Liver (tissue), 9 donors: ENCODE data around the gene SMIM7. TPM values are rescaled to one million over a fixed set of nuclear protein-coding genes. Genes with fewer than 3 reads are reported as not detected.

Experiments used
- DNase-seq: peaks from one replicate; pipeline ENCODE4 v3.0.0-alpha.2; 2017; ENCODE audit warnings: low spot score
- H3K27ac ChIP-seq, 2 donors: one replicate each; pipeline ENCODE4 v1.7.0; 2013; ENCODE audit warnings: inconsistent platforms in 2 of 2, low read length in 2 of 2, control low read depth in 1 of 2, low read depth in 1 of 2, mild to moderate bottlenecking in 1 of 2
- H3K27me3 ChIP-seq, 4 donors: one replicate each; pipeline versions ENCODE4 v1.6.1 to v1.7.0; 2013; ENCODE audit warnings: low read length in 3 of 4, inconsistent platforms in 1 of 4, mild to moderate bottlenecking in 1 of 4, moderate library complexity in 1 of 4; ENCODE audit not compliant: control insufficient read depth in 4 of 4, insufficient read depth in 4 of 4
- H3K36me3 ChIP-seq, 4 donors: one replicate each; pipeline versions ENCODE4 v1.6.1 to v1.7.0; 2013; ENCODE audit warnings: low read length in 3 of 4, mild to moderate bottlenecking in 3 of 4, low read depth in 1 of 4, moderate library complexity in 1 of 4; ENCODE audit not compliant: control insufficient read depth in 4 of 4, insufficient read depth in 3 of 4
- H3K4me1 ChIP-seq, 4 donors: one replicate each; pipeline versions ENCODE4 v1.6.1 to v1.7.0; 2013; ENCODE audit warnings: low read length in 3 of 4, mild to moderate bottlenecking in 3 of 4, moderate library complexity in 1 of 4; ENCODE audit not compliant: control insufficient read depth in 4 of 4, insufficient read depth in 4 of 4
- H3K4me3 ChIP-seq, 3 donors: one replicate each; pipeline versions ENCODE4 v1.6.1 to v1.7.0; 2013; ENCODE audit warnings: low read length in 3 of 3, control low read depth in 1 of 3, low read depth in 1 of 3, mild to moderate bottlenecking in 1 of 3
- H3K9ac ChIP-seq, 2 donors: one replicate each; pipeline ENCODE4 v1.7.0; 2013; ENCODE audit warnings: low read length in 2 of 2, mild to moderate bottlenecking in 2 of 2, moderate library complexity in 2 of 2, control low read depth in 1 of 2, low read depth in 1 of 2
- H3K9me3 ChIP-seq, 4 donors: one replicate each; pipeline versions ENCODE4 v1.6.1 to v1.7.0; 2013; ENCODE audit warnings: low read length in 3 of 4; ENCODE audit not compliant: control insufficient read depth in 4 of 4
- ATF3 ChIP-seq: IDR thresholded peaks from 2 replicates; pipeline ENCODE4 v1.6.1; 2016; ENCODE audit warnings: antibody characterized with exemption
- CTCF ChIP-seq: fragments of 150-350 bp; IDR thresholded peaks from 2 replicates; pipeline ENCODE4 v1.5.1; 2017; ENCODE audit warnings: improper control_type of control experiment, low read depth, low read length; ENCODE audit not compliant: missing input control
- EGR1 ChIP-seq, 2 donors: IDR thresholded peaks; 2 replicates each; pipeline ENCODE4 v1.6.1; 2016 to 2018; ENCODE audit warnings: antibody characterized with exemption in 2 of 2, low read depth in 2 of 2
- FOXA1 ChIP-seq: IDR thresholded peaks from 2 replicates; pipeline ENCODE4 v1.6.1; 2016; ENCODE audit warnings: antibody characterized with exemption
- FOXA2 ChIP-seq: IDR thresholded peaks from 2 replicates; pipeline ENCODE4 v1.6.1; 2016; ENCODE audit warnings: antibody characterized with exemption
- GABPA ChIP-seq, 2 donors: IDR thresholded peaks in 1 of 2; conservative IDR thresholded peaks in 1 of 2; 2 replicates each; pipeline ENCODE4 v1.6.1; 2016; ENCODE audit warnings: antibody characterized with exemption in 2 of 2, mild to moderate bottlenecking in 1 of 2, moderate library complexity in 1 of 2
- HNF4A ChIP-seq, 2 donors: conservative IDR thresholded peaks; 2 replicates each; pipeline ENCODE4 v1.6.1; 2016; ENCODE audit warnings: antibody characterized with exemption in 2 of 2, mild to moderate bottlenecking in 2 of 2
- HNF4G ChIP-seq: IDR thresholded peaks from 2 replicates; pipeline ENCODE4 v1.6.1; 2016; ENCODE audit warnings: antibody characterized with exemption
- JUND ChIP-seq, 2 donors: IDR thresholded peaks; 2 replicates each; pipeline ENCODE4 v1.6.1; 2016; ENCODE audit warnings: antibody characterized with exemption in 2 of 2
- MAX ChIP-seq: IDR thresholded peaks from 2 replicates; pipeline ENCODE4 v1.6.1; 2016; ENCODE audit warnings: antibody characterized with exemption
- NR2F2 ChIP-seq: IDR thresholded peaks from 2 replicates; pipeline ENCODE4 v1.6.1; 2016; ENCODE audit warnings: antibody characterized with exemption
- RAD21 ChIP-seq, 2 donors: IDR thresholded peaks; 2 replicates each; pipeline ENCODE4 v1.6.1; 2016; ENCODE audit warnings: antibody characterized with exemption in 2 of 2, mild to moderate bottlenecking in 2 of 2
- REST ChIP-seq: IDR thresholded peaks from 2 replicates; pipeline ENCODE4 v1.6.1; 2016; ENCODE audit warnings: antibody characterized with exemption, mild to moderate bottlenecking
- RXRA ChIP-seq, 2 donors: IDR thresholded peaks; 2 replicates each; pipeline ENCODE4 v1.6.1; 2017 to 2018; ENCODE audit warnings: antibody characterized with exemption in 2 of 2, mild to moderate bottlenecking in 1 of 2
- SP1 ChIP-seq: IDR thresholded peaks from 2 replicates; pipeline ENCODE4 v1.6.1; 2018; ENCODE audit warnings: antibody characterized with exemption, mild to moderate bottlenecking
- TAF1 ChIP-seq: conservative IDR thresholded peaks from 2 replicates; pipeline ENCODE4 v1.6.1; 2016; ENCODE audit warnings: antibody characterized with exemption, mild to moderate bottlenecking
- YY1 ChIP-seq: IDR thresholded peaks from 2 replicates; pipeline ENCODE4 v1.6.1; 2016; ENCODE audit warnings: antibody characterized with exemption, mild to moderate bottlenecking
- WGBS: extraction: QIAGEN DNeasy Blood & Tissue Kit; methylation state at CpG from one replicate; pipeline ENCODE4 v1.1.7; 2013; 5-methylcytosine and 5-hydroxymethylcytosine counted together
- polyA plus RNA-seq, 2 donors: library from polyadenylated mRNA; stranded (reverse) in 1 of 2; unstranded in 1 of 2; fragments of 200-250 nt in 1 of 2; fragments of >200 nt in 1 of 2; fragmentation: Nextera tagmentation in 1 of 2; extraction: Ambion mirVana in 1 of 2; gene quantifications; one replicate each; pipeline versions ENCODE4 v1.2.1 to v1.2.3, GENCODE V29; 2013 to 2015
- total RNA-seq, 2 donors: library from RNA; depleted of rRNA; stranded (reverse); fragments of >200 nt; gene quantifications; one replicate each; pipeline ENCODE4 v1.2.3, GENCODE V29; 2014
- donor health status: healthy.
- donor health status: healthy.
- donor health status: healthy.
- donor health status: healthy.
- donor health status: healthy.

SMIM7 gene
- total and polyA plus RNA-seq, 4 donors, result 35.2 to 81.8 (median 46.9) TPM

- TF ChIP-seq ATF3, result no peak
- no peak for TF ChIP-seq EGR1 (IDR thresholded peaks at IDR 0.05; ENCODE audit: low read depth in 2 of 2)
- TF ChIP-seq RXRA (IDR thresholded peaks at IDR 0.05), result no peak
- TF ChIP-seq HNF4G, result no peak
- TF ChIP-seq REST, result no peak
- no peak for TF ChIP-seq TAF1
- peaks cover 2 to 6% (median 5%) of the 10 kb centered on the region in 4 donors for H3K4me1 ChIP-seq
- DNase-seq, result no peak
- WGBS, result 88% methylated on average over 4 of the region's 4 CpGs
- H3K27ac ChIP-seq, result no peak overlapping the region
- no peak overlapping the region for H3K9ac ChIP-seq
- no peaks in the 10 kb centered on the region for H3K36me3 ChIP-seq
- H3K27me3 ChIP-seq, result no peaks in the 10 kb centered on the region
- no peaks in the 10 kb centered on the region for H3K9me3 ChIP-seq
- no peak overlapping the region for H3K4me3 ChIP-seq
These were observed 43.7 kb upstream of the SMIM7 start for GRCh38 chr19:16703677-16704076.

DNA sequence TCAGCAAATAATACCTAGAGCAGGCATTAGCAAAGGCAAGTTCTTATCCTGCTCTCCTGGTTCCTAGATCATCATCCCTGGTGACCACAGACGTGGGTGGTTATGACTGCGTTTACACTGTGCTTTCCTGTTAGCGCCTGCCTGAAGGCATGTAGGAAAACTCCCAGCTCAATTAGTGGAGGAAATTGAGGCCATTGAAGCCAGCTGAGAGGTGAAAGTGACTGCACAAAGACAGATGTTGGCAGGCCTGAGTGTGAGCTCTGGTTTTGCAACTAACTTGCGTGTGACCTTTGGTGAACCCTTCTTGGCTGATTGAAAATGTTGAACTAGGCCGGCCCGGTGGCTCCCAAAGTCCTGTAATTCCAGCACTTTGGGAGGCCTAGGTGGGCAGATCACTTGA, 42.2 kb upstream of the SMIM7 start:
- H3K27me3 ChIP-seq, result no peaks in the 10 kb centered on the region
- no peak overlapping the region for H3K9ac ChIP-seq
- no peak for DNase-seq
- peak overlapping the region; percentile 20 to 25 for H3K27ac ChIP-seq
- H3K36me3 ChIP-seq, result no peaks in the 10 kb centered on the region
- H3K9me3 ChIP-seq, result no peaks in the 10 kb centered on the region
- peaks cover 2 to 6% (median 5%) of the 10 kb centered on the region in 4 donors for H3K4me1 ChIP-seq
- no peak overlapping the region for H3K4me3 ChIP-seq
- TF ChIP-seq RXRA (IDR thresholded peaks at IDR 0.05), result peak; percentile 86 to 90
- no peak for TF ChIP-seq JUND (IDR thresholded peaks at IDR 0.05)
- peak; percentile 28 for TF ChIP-seq YY1
- peak; percentile 45 for TF ChIP-seq SP1
- TF ChIP-seq NR2F2, result peak; percentile 72
- no peak for TF ChIP-seq ATF3
- peak; percentile 40 to 68 for TF ChIP-seq HNF4A (conservative IDR thresholded peaks at IDR 0.05)
- TF ChIP-seq RAD21 (IDR thresholded peaks at IDR 0.05), result peak in 1 of 2 donors; percentile 28
- 32% methylated on average over 6 of the region's 6 CpGs for WGBS

- no peak for DNase-seq
- 67% methylated on average over 5 of the region's 5 CpGs for WGBS
- Histone ChIP-seq H3K9me3 (no peaks in the 10 kb centered on the region), H3K4me1 (peaks cover 2 to 6% (median 5%) of the 10 kb centered on the region in 4 donors), H3K9ac (no peak overlapping the region), H3K4me3 (no peak overlapping the region), H3K27me3 (no peaks in the 10 kb centered on the region), H3K36me3 (no peaks in the 10 kb centered on the region), H3K27ac (no peak overlapping the region)
- TF ChIP-seq NR2F2 (no peak), YY1 (no peak), FOXA1 (no peak), REST (no peak), TAF1 (no peak), CTCF (no peak), JUND (IDR thresholded peaks at IDR 0.05) (no peak), GABPA (IDR thresholded peaks at IDR 0.05 in 1 of 2, conservative IDR thresholded peaks at IDR 0.05 in 1 of 2) (no peak), MAX (no peak), HNF4G (no peak), HNF4A (conservative IDR thresholded peaks at IDR 0.05) (no peak), EGR1 (IDR thresholded peaks at IDR 0.05; ENCODE audit: low read depth in 2 of 2) (no peak), ATF3 (no peak), FOXA2 (no peak), SP1 (no peak)
These were observed 39.0 kb upstream of the SMIM7 start for GRCh38 chr19:16698914-16699313.
